ENCODE results near the gene NPAS3. TPM values are rescaled to one million over a fixed set of nuclear protein-coding genes. Genes with fewer than 3 reads are reported as not detected.

Gene NPAS3
- total RNA-seq, 1 experiment from 2014 or later: not detected

- no peak for TF ChIP-seq CEBPB (IDR thresholded peaks at IDR 0.05; ENCODE audit: low read depth)
- TF ChIP-seq ZFX (IDR thresholded peaks at IDR 0.05): no peak
- no peak for TF ChIP-seq ATF3 (IDR thresholded peaks at IDR 0.05)
- no peak for TF ChIP-seq POLR2AphosphoS5 (IDR thresholded peaks at IDR 0.05; ENCODE audit: low read depth, low read length)
Observed at GRCh38 chr14:33586806-33587205, 648.1 kb downstream of the NPAS3 start (continued).

- Histone ChIP-seq H2AFZ (ENCODE audit: low read depth, low read length, poor library complexity, severe bottlenecking) (no peak overlapping the region), H3K4me3 (replicated peaks in 1 of 2; ENCODE audit: low read depth in 1 of 2, low read length in 2 of 2) (no peak overlapping the region), H3K9me2 (ENCODE audit: insufficient read depth) (no peaks in the 10 kb centered on the region), H3K9me3 (ENCODE audit: control insufficient read depth in 1 of 2, insufficient read depth in 1 of 2, low read depth in 1 of 2, low read length in 2 of 2) (no peaks in the 10 kb centered on the region), H4K20me1 (ENCODE audit: insufficient read depth) (no peaks in the 10 kb centered on the region), H3K9ac (ENCODE audit: low read length) (no peak overlapping the region), H3K36me3 (ENCODE audit: control insufficient read depth in 1 of 2, insufficient read depth in 2 of 2, low read length in 2 of 2) (no peaks in the 10 kb centered on the region), H3K4me1 (ENCODE audit: control insufficient read depth in 1 of 2, insufficient read depth in 2 of 2, low read length in 2 of 2) (no peaks in the 10 kb centered on the region), H3K79me2 (ENCODE audit: insufficient read depth, low read length) (no peaks in the 10 kb centered on the region), H3K27me3 (ENCODE audit: insufficient read depth, low read length) (no peaks in the 10 kb centered on the region), H3K27ac (ENCODE audit: low read depth, low read length) (no peak overlapping the region), H3K4me2 (ENCODE audit: low read length) (no peak overlapping the region)
- intact Hi-C loops (cut with micrococcal nuclease): no loop called here
- POLR2A ChIA-PET: no interaction called here
- RAD21 ChIA-PET (ENCODE audit: low non-redundant PET in 1 of 2, low total read pairs in 2 of 2, uncharacterized antibody in 2 of 2, unreplicated experiment in 2 of 2): no interaction called here
- CTCF ChIA-PET: no interaction called here
- no TSS peak for BruUV-seq (replicated peaks)
- no peak for TF ChIP-seq SRF (IDR thresholded peaks at IDR 0.05; ENCODE audit: low read depth)
- TF ChIP-seq POLR2AphosphoS5 (IDR thresholded peaks at IDR 0.05; ENCODE audit: low read depth, low read length): no peak
- no peak for TF ChIP-seq TCF7L2 (IDR thresholded peaks at IDR 0.05; ENCODE audit: borderline replicate concordance, extremely low read depth, insufficient read depth, insufficient read length)
- TF ChIP-seq SP1 (IDR thresholded peaks at IDR 0.05; ENCODE audit: low read depth): no peak
- TF ChIP-seq ATF3 (IDR thresholded peaks at IDR 0.05): no peak
- no peak for TF ChIP-seq REST (IDR thresholded peaks at IDR 0.05; ENCODE audit: low read depth)
- no peak for TF ChIP-seq POLR2A (IDR thresholded peaks at IDR 0.05; ENCODE audit: borderline replicate concordance, extremely low read depth, insufficient read depth, insufficient read length)
- TF ChIP-seq JUND (IDR thresholded peaks at IDR 0.05): no peak
- TF ChIP-seq YY1 (IDR thresholded peaks at IDR 0.05; ENCODE audit: extremely low read depth, insufficient replicate concordance, low read depth, low read length): no peak
- no peak for TF ChIP-seq ZBTB33 (IDR thresholded peaks at IDR 0.05; ENCODE audit: extremely low read depth, insufficient replicate concordance, low read length)
- no peak for TF ChIP-seq ELF1 (IDR thresholded peaks at IDR 0.05; ENCODE audit: borderline replicate concordance, low read depth)
- no peak for TF ChIP-seq SIN3A (IDR thresholded peaks at IDR 0.05; ENCODE audit: low read depth)
- TF ChIP-seq CBX3 (IDR thresholded peaks at IDR 0.05; ENCODE audit: low read depth): no peak
- TF ChIP-seq ZFX (IDR thresholded peaks at IDR 0.05): no peak
- no peak for TF ChIP-seq CTCF (IDR thresholded peaks at IDR 0.05 in 2 of 3, conservative IDR thresholded peaks at IDR 0.05 in 1 of 3; ENCODE audit: borderline replicate concordance in 1 of 3, insufficient read depth in 1 of 3, low read depth in 2 of 3, low read length in 2 of 3)
- TF ChIP-seq MAX (IDR thresholded peaks at IDR 0.05): no peak
- ATAC-seq (no peak), DNase-seq (ENCODE audit: low read depth, low spot score) (no peak)
Observed at GRCh38 chr14:33587791-33588190, 649.1 kb downstream of the NPAS3 start.
